Spleen (tissue), 7 donors: ENCODE measurements around the gene TRIM50.

Source experiments
- CTCF ChIP-seq, 11 experiments: fragments of 200-600 bp in 7 of 11; fragments of 450-650 bp in 4 of 11; sonication (generic) in 4 of 11; IDR thresholded peaks in 8 of 11; conservative IDR thresholded peaks in 3 of 11; 1 replicate in 7 of 11; 2 replicates in 4 of 11; pipeline versions ENCODE4 v1.4.0 to v1.8.0; 2016 to 2021; ENCODE audit warnings: antibody characterized with exemption in 11 of 11, inconsistent platforms in 4 of 11, mild to moderate bottlenecking in 1 of 11
- POLR2A ChIP-seq, 3 donors: fragments of 450-650 bp; IDR thresholded peaks; one replicate each; pipeline ENCODE4 v1.5.1; 2017; ENCODE audit warnings: antibody characterized with exemption in 3 of 3, mild to moderate bottlenecking in 1 of 3
- POLR2AphosphoS5 ChIP-seq, 3 donors: sonication (generic); formaldehyde crosslinking; IDR thresholded peaks; one replicate each; pipeline ENCODE4 v1.5.1; 2017; ENCODE audit warnings: antibody characterized with exemption in 3 of 3
- donor health status: DM: no; HTN: no; CAD: no; lungs with moderate emphysema.
- donor health status: DM: no; HTN: no; CAD: no.
- donor health status: DM: no; HTN: no; CAD: no.

DNA sequence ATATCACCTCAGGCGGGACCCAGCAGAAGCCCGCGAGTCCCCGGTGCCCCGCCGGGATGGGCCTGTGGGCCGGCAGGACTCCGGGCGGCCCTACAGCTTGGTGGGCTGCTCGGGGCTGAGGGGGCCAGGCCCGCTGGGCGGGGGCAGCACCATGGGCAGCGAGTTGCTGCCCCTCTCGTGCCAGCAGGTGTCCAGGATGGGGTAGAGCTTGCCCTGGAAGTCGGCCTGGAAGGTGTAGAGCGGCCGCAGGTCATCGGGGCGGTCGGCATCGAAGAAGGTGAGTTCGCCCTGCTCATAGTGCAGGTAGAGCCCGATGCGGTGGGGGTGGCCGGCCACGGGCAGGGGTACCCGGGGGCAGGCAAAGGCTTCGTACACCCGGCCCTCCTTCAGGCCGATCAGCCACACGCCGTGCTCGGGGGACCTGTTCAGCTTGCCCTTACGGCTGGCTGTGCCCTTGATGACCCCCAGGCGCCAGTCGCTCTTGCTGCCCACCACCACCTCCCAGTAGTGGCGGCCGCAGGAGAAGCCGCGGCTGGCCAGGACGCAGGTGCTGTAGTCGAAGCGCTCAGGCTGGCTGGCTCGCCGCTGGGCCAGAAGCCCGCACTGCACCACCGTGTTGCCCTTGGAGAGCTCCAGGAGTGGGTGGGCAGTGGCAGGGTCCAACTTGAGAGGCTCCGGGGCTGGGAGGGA, 14.9 kb downstream of the TRIM50 start:
- no peak for TF ChIP-seq CTCF (IDR thresholded peaks at IDR 0.05 in 8 of 11, conservative IDR thresholded peaks at IDR 0.05 in 3 of 11)
- TF ChIP-seq POLR2A (IDR thresholded peaks at IDR 0.05): no peak
- TF ChIP-seq POLR2AphosphoS5 (IDR thresholded peaks at IDR 0.05): no peak
